ENCODE results near the gene ARHGAP4. TPM values are rescaled to one million over a fixed set of nuclear protein-coding genes. Genes with fewer than 3 reads are reported as not detected.

ARHGAP4 gene
- polyA plus RNA-seq, 3 donors: 51.5 to 508 (median 64.4) TPM

GRCh38 chrX:153884590-153884989, 41.5 kb downstream of the ARHGAP4 start:
- H4K20me1 ChIP-seq (ENCODE audit: insufficient read depth, low read length): peaks cover 3% of the 10 kb centered on the region
- Mint-ChIP-seq H3K36me3 (no peaks in the 10 kb centered on the region), H3K27me3 (ENCODE audit: low read depth in 3 of 3) (peaks cover 52 to 92% (median 78%) of the 10 kb centered on the region in 3 donors), H3K27ac (no peak overlapping the region), H3K9me3 (peaks cover 0 to 9% (median 3%) of the 10 kb centered on the region in 7 donors), H3K4me3 (peak overlapping the region in 1 of 2 donors; percentile 63), H3K4me1 (peaks cover 1% of the 10 kb centered on the region)
- no peak overlapping the region for H2AFZ ChIP-seq (ENCODE audit: insufficient read depth, low read depth, low read length, poor library complexity, severe bottlenecking)
- H3K27ac ChIP-seq (ENCODE audit: low read depth in 1 of 2, low read length in 2 of 2): no peak overlapping the region
- H3K4me1 ChIP-seq (ENCODE audit: control insufficient read depth in 1 of 2, insufficient read depth in 2 of 2, low read length in 2 of 2): peaks cover 5 to 8% of the 10 kb centered on the region in 2 donors
- intact Hi-C loops (cut with micrococcal nuclease): no loop called here
- no peaks in the 10 kb centered on the region for H3K36me3 ChIP-seq (replicated peaks in 1 of 2; ENCODE audit: control insufficient read depth in 1 of 2, insufficient read depth in 2 of 2, low read length in 2 of 2)
- 54% methylated on average over 5 of the region's 6 CpGs for WGBS (ENCODE audit: insufficient coverage)
- H3K79me2 ChIP-seq (ENCODE audit: insufficient read depth, low read length): no peaks in the 10 kb centered on the region
- H3K4me3 ChIP-seq (replicated peaks in 1 of 3; ENCODE audit: low read depth in 2 of 3, low read length in 3 of 3): no peak overlapping the region
- no peak overlapping the region for H3K9ac ChIP-seq (ENCODE audit: insufficient read depth, low read length, poor library complexity, severe bottlenecking)
- DNase-seq: no peak
- peaks cover 35 to 73% of the 10 kb centered on the region in 2 donors for H3K27me3 ChIP-seq (ENCODE audit: control insufficient read depth in 2 of 2, insufficient read depth in 2 of 2, low read length in 2 of 2)
- H3K9me3 ChIP-seq (replicated peaks in 1 of 2; ENCODE audit: control insufficient read depth in 1 of 2, insufficient read depth in 1 of 2, low read length in 2 of 2): peaks cover 0 to 16% of the 10 kb centered on the region in 2 donors
- TF ChIP-seq CTCF (IDR thresholded peaks at IDR 0.05): no peak
- H3K4me2 ChIP-seq (replicated peaks; ENCODE audit: extremely low read depth, low read length, poor library complexity, severe bottlenecking): no peak overlapping the region

- Mint-ChIP-seq H3K27me3 (ENCODE audit: low read depth in 3 of 3) (peaks cover 54 to 92% (median 78%) of the 10 kb centered on the region in 3 donors), H3K4me3 (peak overlapping the region in 1 of 2 donors; percentile 70), H3K36me3 (no peaks in the 10 kb centered on the region), H3K9me3 (peaks cover 0 to 9% (median 2%) of the 10 kb centered on the region in 7 donors), H3K4me1 (peaks cover 1% of the 10 kb centered on the region), H3K27ac (no peak overlapping the region)
- intact Hi-C loops (cut with micrococcal nuclease): no loop called here
- no peak for DNase-seq
- Histone ChIP-seq H3K27ac (ENCODE audit: low read depth in 1 of 2, low read length in 2 of 2) (no peak overlapping the region), H3K9ac (ENCODE audit: insufficient read depth, low read length, poor library complexity, severe bottlenecking) (no peak overlapping the region), H3K4me1 (ENCODE audit: control insufficient read depth in 1 of 2, insufficient read depth in 2 of 2, low read length in 2 of 2) (peaks cover 5 to 8% of the 10 kb centered on the region in 2 donors), H3K79me2 (ENCODE audit: insufficient read depth, low read length) (no peaks in the 10 kb centered on the region), H2AFZ (ENCODE audit: insufficient read depth, low read depth, low read length, poor library complexity, severe bottlenecking) (no peak overlapping the region), H3K27me3 (ENCODE audit: control insufficient read depth in 2 of 2, insufficient read depth in 2 of 2, low read length in 2 of 2) (peaks cover 35 to 76% of the 10 kb centered on the region in 2 donors), H3K36me3 (replicated peaks in 1 of 2; ENCODE audit: control insufficient read depth in 1 of 2, insufficient read depth in 2 of 2, low read length in 2 of 2) (no peaks in the 10 kb centered on the region), H3K4me3 (replicated peaks in 1 of 3; ENCODE audit: low read depth in 2 of 3, low read length in 3 of 3) (no peak overlapping the region), H3K4me2 (replicated peaks; ENCODE audit: extremely low read depth, low read length, poor library complexity, severe bottlenecking) (no peak overlapping the region), H4K20me1 (ENCODE audit: insufficient read depth, low read length) (peaks cover 3% of the 10 kb centered on the region), H3K9me3 (replicated peaks in 1 of 2; ENCODE audit: control insufficient read depth in 1 of 2, insufficient read depth in 1 of 2, low read length in 2 of 2) (peaks cover 0 to 16% of the 10 kb centered on the region in 2 donors)
- TF ChIP-seq CTCF (IDR thresholded peaks at IDR 0.05): no peak
- WGBS (ENCODE audit: insufficient coverage): 92% methylated on average over 2 of the region's 13 CpGs
Observed at GRCh38 chrX:153884136-153884535, 41.9 kb downstream of the ARHGAP4 start.
